Measurements from ENCODE around the gene SLC25A48. TPM values are rescaled to one million over a fixed set of nuclear protein-coding genes. Genes with fewer than 3 reads are reported as not detected.

SLC25A48 gene
- total RNA-seq, 1 donor from 2014 or later, result not detected

DNA sequence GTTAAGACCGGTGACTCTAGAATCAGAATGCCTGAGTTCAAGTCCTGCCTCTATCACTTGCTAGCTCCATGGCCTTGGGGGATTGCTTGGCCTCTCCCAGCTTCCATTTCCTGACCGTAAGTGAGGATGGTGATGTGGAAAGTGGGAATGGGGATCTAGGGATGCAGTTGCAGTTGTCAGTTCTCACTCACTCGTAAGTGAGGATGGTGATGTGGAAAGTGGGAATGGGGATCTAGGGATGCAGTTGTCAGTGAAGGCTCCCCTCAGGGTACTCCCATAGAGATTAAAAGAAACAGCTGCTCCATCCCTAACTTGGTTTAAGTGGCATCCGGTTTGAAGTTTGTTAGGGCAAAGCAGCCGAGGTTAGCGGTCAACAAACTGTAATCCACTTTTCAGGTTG, 64.2 kb downstream of the SLC25A48 start:
- H3K9me3 ChIP-seq, result no peaks in the 10 kb centered on the region
- TF ChIP-seq, protein P1, sequence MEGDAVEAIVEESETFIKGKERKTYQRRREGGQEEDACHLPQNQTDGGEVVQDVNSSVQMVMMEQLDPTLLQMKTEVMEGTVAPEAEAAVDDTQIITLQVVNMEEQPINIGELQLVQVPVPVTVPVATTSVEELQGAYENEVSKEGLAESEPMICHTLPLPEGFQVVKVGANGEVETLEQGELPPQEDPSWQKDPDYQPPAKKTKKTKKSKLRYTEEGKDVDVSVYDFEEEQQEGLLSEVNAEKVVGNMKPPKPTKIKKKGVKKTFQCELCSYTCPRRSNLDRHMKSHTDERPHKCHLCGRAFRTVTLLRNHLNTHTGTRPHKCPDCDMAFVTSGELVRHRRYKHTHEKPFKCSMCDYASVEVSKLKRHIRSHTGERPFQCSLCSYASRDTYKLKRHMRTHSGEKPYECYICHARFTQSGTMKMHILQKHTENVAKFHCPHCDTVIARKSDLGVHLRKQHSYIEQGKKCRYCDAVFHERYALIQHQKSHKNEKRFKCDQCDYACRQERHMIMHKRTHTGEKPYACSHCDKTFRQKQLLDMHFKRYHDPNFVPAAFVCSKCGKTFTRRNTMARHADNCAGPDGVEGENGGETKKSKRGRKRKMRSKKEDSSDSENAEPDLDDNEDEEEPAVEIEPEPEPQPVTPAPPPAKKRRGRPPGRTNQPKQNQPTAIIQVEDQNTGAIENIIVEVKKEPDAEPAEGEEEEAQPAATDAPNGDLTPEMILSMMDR (IDR thresholded peaks at IDR 0.05), result no peak
- no peaks in the 10 kb centered on the region for H3K27me3 ChIP-seq
- no peak for DNase-seq (ENCODE audit: low spot score in 2 of 2)
- H3K27ac ChIP-seq, result no peak overlapping the region
- no peaks in the 10 kb centered on the region for H3K36me3 ChIP-seq
- H3K4me1 ChIP-seq, result no peaks in the 10 kb centered on the region
- no peak overlapping the region for H3K4me3 ChIP-seq
- intact Hi-C loops (cut with DNase I), result no loop called here

DNA sequence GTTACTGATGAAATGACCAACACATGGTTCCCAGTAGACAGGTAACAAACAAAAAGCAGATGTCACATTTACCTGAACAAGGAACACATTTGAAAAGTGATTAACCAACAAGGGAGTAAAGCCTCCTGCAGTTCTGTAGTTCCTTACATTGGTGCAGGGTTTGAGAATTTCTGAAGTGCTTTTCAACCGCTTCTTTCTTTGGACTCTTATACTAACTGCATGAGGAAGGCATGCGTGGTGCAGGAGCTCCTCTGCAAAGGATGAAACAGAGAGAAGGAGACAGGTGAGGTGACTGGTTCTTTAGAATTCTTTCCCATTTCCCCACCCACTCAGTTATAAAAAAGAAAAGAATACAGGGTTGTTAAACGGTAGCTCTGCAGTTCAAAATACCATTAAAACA, 65.8 kb downstream of the SLC25A48 start:
- intact Hi-C loops (cut with DNase I), result no loop called here

DNA sequence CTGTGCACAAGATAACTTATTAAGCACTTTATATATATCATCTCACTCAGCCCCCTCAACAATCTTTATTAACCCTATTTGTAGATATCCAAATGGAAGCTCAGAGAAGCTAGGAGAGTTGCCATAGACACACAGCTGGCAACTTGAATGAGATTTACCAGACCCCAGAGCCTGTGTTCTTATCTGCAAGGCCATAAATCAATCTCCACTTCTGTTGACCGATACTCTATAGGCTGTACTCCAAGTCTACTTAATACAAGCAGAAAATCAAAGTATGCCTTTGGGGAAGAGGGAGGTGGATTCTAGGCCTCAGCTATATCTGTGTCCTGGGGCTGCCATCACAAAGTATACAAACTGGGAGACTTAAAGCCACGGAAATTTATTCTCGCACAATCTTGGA, 67.2 kb downstream of the SLC25A48 start:
- DNase-seq (ENCODE audit: low spot score in 2 of 2), result no peak
- Histone ChIP-seq H3K27me3 (no peaks in the 10 kb centered on the region), H3K4me1 (no peaks in the 10 kb centered on the region), H3K27ac (no peak overlapping the region), H3K36me3 (no peaks in the 10 kb centered on the region), H3K9me3 (no peaks in the 10 kb centered on the region), H3K4me3 (no peak overlapping the region)
- TF ChIP-seq, protein P1 (IDR thresholded peaks at IDR 0.05), result no peak
- intact Hi-C loops (cut with DNase I), result no loop called here

More for the DNA sequence above, 65.8 kb downstream of the SLC25A48 start:
- no peaks in the 10 kb centered on the region for H3K36me3 ChIP-seq
- H3K27ac ChIP-seq, result no peak overlapping the region
- no peaks in the 10 kb centered on the region for H3K4me1 ChIP-seq
- no peaks in the 10 kb centered on the region for H3K27me3 ChIP-seq
- no peaks in the 10 kb centered on the region for H3K9me3 ChIP-seq
- TF ChIP-seq, protein P1 (IDR thresholded peaks at IDR 0.05), result no peak
- no peak for DNase-seq (ENCODE audit: low spot score in 2 of 2)
- H3K4me3 ChIP-seq, result no peak overlapping the region

DNA sequence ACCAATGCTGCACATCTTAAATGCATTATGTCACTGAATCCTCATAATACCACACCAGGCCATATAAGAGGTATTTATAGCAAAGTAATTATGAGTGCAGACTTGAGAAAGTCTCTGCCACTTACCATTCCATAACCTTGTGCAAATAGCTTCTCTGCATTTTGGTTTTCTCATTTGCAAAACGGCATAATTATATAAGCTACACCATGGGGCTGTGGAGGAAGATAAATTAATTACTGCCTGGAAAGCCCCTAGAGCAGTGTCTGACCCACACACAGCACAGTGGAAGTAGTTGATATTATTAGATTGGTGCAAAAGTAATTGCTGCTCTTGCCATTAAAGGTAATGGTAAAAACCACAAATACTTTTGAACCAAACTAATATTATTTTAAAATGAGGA, 70.7 kb downstream of the SLC25A48 start:
- Histone ChIP-seq H3K4me3 (no peak overlapping the region), H3K36me3 (no peaks in the 10 kb centered on the region), H3K27me3 (peaks cover 3% of the 10 kb centered on the region), H3K9me3 (no peaks in the 10 kb centered on the region), H3K27ac (no peak overlapping the region), H3K4me1 (no peaks in the 10 kb centered on the region)
- intact Hi-C loops (cut with DNase I), result no loop called here
- TF ChIP-seq, protein P1 (IDR thresholded peaks at IDR 0.05), result no peak
- DNase-seq (ENCODE audit: low spot score in 2 of 2), result no peak

DNA sequence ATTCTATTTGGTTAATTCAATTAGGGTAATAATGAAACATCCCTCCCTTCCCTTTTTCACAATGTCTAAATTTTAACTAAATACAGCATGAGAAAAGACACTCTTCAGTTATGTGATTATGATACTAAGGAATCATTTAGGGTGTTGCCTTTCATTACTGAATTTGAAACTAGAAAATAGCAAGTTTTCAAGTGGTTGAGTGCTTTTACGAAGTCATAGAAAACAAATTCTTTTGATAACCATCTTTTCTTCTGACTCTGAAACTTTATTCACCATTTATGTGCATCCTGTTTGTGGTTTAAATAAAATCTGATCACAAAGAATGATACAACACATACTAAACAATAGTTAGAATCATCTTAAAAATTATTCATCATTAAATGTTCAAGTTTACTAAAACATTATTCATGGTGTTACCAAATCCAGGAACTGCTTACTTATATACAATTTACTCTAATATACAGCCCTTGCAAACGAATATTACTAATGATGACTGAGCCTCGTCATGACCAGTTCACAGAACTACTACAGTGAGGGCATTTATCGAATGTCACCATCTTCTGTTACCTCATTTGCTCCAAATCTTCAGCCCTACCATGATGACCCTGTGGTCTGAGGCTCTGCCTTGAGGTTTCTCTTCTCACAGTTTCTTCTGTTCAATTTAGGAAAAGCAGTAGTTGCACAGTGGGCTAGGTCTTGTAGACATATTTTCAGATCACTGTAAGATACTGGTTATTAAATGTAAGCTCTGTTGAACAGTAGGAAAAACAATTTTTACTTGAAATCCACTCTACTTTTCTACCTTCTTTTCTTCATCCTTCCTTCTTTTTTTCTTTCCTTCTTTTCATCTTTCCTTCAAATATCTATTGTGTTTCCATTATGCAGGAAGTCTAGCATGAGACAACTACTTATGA, 79.5 kb downstream of the SLC25A48 start:
- TF ChIP-seq, protein P1 (IDR thresholded peaks at IDR 0.05), result no peak
- no peak overlapping the region for H3K4me3 ChIP-seq
- no peaks in the 10 kb centered on the region for H3K9me3 ChIP-seq
- H3K27me3 ChIP-seq, result no peaks in the 10 kb centered on the region
- intact Hi-C loops (cut with DNase I), result no loop called here
- H3K27ac ChIP-seq, result no peak overlapping the region
- DNase-seq (ENCODE audit: low spot score in 2 of 2), result no peak
- no peaks in the 10 kb centered on the region for H3K4me1 ChIP-seq
- H3K36me3 ChIP-seq, result no peaks in the 10 kb centered on the region

Data from ascending aorta (tissue), 2 donors.